Endothelial cell of umbilical vein (primary cell): ENCODE results near the gene PTGES3. TPM values are rescaled to one million over a fixed set of nuclear protein-coding genes. Genes with fewer than 3 reads are reported as not detected.

Source experiments
- BruUV-seq: library from RNA; stranded (reverse); fragments of 400-500 nt; replicated peaks from 2 replicates; lab custom pipeline; 2021; lab: Mats Ljungman, UMichigan
- CTCF ChIA-PET: fragments of 300-600, 350-600 bp; sonication (Branson Sonifier 250); formaldehyde crosslinking; loops from one replicate; lab custom pipeline; 2021; ENCODE audit warnings: antibody characterized with exemption, inconsistent platforms; lab: Charles Lee
- POLR2A ChIA-PET: fragments of 300-600, 350-600 bp; sonication (Branson Sonifier 250); formaldehyde crosslinking; loops from one replicate; lab custom pipeline; 2021; ENCODE audit warnings: antibody characterized with exemption, inconsistent platforms; lab: Charles Lee
- DNase-seq: peaks from one replicate; pipeline ENCODE4 v3.0.0-alpha.2; 2011; ENCODE audit warnings: low read depth, low spot score
- FAIRE-seq: peaks from 2 replicates; lab custom pipeline; 2011; peaks lifted over from hg19 to GRCh38; lab: Jason Lieb, UNC
- H2AFZ ChIP-seq: 2 replicates; pipeline ENCODE4 v1.6.0; 2012; ENCODE audit warnings: low read depth, low read length, control low read depth, inconsistent platforms
- H3K27ac ChIP-seq: 2 replicates; pipeline ENCODE4 v1.5.1; 2011; ENCODE audit warnings: low read depth, mild to moderate bottlenecking, control low read depth, low read length, moderate library complexity; ENCODE audit not compliant: insufficient read depth
- H3K27me3 ChIP-seq, 2 experiments: 2 replicates each; pipeline versions ENCODE4 v1.6.0 to v1.6.1; 2011; ENCODE audit warnings: low read length in 2 of 2, mixed read lengths in 1 of 2; ENCODE audit not compliant: control insufficient read depth in 2 of 2, insufficient read depth in 2 of 2
- H3K36me3 ChIP-seq, 2 experiments: 2 replicates in 1 of 2; 3 replicates in 1 of 2; pipeline ENCODE4 v1.5.1; 2011; ENCODE audit warnings: low read length in 2 of 2, mild to moderate bottlenecking in 1 of 2, moderate library complexity in 1 of 2; ENCODE audit not compliant: control insufficient read depth in 2 of 2, insufficient read depth in 2 of 2; ENCODE audit errors: extremely low read depth in 1 of 2
- H3K4me1 ChIP-seq: 3 replicates; pipeline ENCODE4 v1.5.1; 2011; ENCODE audit warnings: mild to moderate bottlenecking, low read length; ENCODE audit not compliant: control insufficient read depth, insufficient read depth; ENCODE audit errors: extremely low read depth
- H3K4me2 ChIP-seq: 2 replicates; pipeline ENCODE4 v1.6.1; 2011; ENCODE audit warnings: low read length, control low read depth, mixed read lengths; ENCODE audit not compliant: insufficient read depth
- H3K4me3 ChIP-seq, 3 experiments: fragments of 200-600 bp in 1 of 3; sonication (generic), shearing (Covaris generic) in 1 of 3; replicated peaks in 1 of 3; 2 replicates each; pipeline ENCODE4 v1.5.1; 2011 to 2016; ENCODE audit warnings: control low read depth in 3 of 3, low read length in 3 of 3, mild to moderate bottlenecking in 2 of 3, inconsistent platforms in 1 of 3, low read depth in 1 of 3, moderate library complexity in 1 of 3; ENCODE audit not compliant: insufficient read depth in 1 of 3
- H3K79me2 ChIP-seq: 2 replicates; pipeline ENCODE4 v1.6.0; 2012; ENCODE audit warnings: low read length, inconsistent platforms; ENCODE audit not compliant: control insufficient read depth, insufficient read depth
- H3K9ac ChIP-seq: replicated peaks from 2 replicates; pipeline ENCODE3; 2011; ENCODE audit warnings: low read length, control low read depth; ENCODE audit not compliant: insufficient read depth; ENCODE audit errors: extremely low read depth
- H3K9me1 ChIP-seq: replicated peaks from 3 replicates; pipeline ENCODE4 v1.6.0; 2011; ENCODE audit warnings: mild to moderate bottlenecking, low read length; ENCODE audit not compliant: control insufficient read depth, insufficient read depth; ENCODE audit errors: extremely low read depth
- H3K9me3 ChIP-seq: replicated peaks from 2 replicates; pipeline ENCODE4 v1.5.1; 2012; ENCODE audit warnings: low read length, inconsistent platforms; ENCODE audit not compliant: control insufficient read depth, insufficient read depth
- H4K20me1 ChIP-seq: replicated peaks from 2 replicates; pipeline ENCODE3; 2011; ENCODE audit warnings: mild to moderate bottlenecking, low read length; ENCODE audit not compliant: control insufficient read depth, insufficient read depth; ENCODE audit errors: extremely low read depth
- FOS ChIP-seq: IDR thresholded peaks from 2 replicates; pipeline ENCODE4 v1.6.1; 2011; ENCODE audit warnings: mild to moderate bottlenecking, low read length, moderate library complexity, borderline replicate concordance; ENCODE audit not compliant: insufficient read depth
- GATA2 ChIP-seq: IDR thresholded peaks from 2 replicates; pipeline ENCODE4 v1.7.0; 2011; ENCODE audit warnings: low read depth, mild to moderate bottlenecking, moderate library complexity, mixed read lengths, low read length; ENCODE audit not compliant: insufficient read length, insufficient read depth
- MAX ChIP-seq: IDR thresholded peaks from 2 replicates; pipeline ENCODE4 v1.6.1; 2011; ENCODE audit not compliant: insufficient read depth, insufficient read length
- MYC ChIP-seq: IDR thresholded peaks from one replicate; pipeline ENCODE4 v1.6.1; 2011; ENCODE audit warnings: mild to moderate bottlenecking, low read depth, low read length
- POLR2AphosphoS5 ChIP-seq: IDR thresholded peaks from 2 replicates; pipeline ENCODE4 v1.6.1; 2012; ENCODE audit warnings: low read depth, mild to moderate bottlenecking, control low read depth, low read length, moderate library complexity; ENCODE audit not compliant: insufficient read depth
- dilution Hi-C: fragments of 300-500 bp; cut with MboI; formaldehyde crosslinking; loops from one replicate; pipeline ENCODE4 v1.15.0; 2019; ENCODE audit warnings: low sequenced_read_pairs; ENCODE audit not compliant: extremely low pct_ligation_motif_present
- intact Hi-C: fragments of 100-400 bp; cut with micrococcal nuclease; formaldehyde crosslinking; loops from one replicate; pipeline ENCODE4 v1.10.0; 2022
- polyA plus RNA-seq, 4 experiments: library from polyadenylated mRNA; depleted of rRNA in 3 of 4; stranded (reverse) in 3 of 4; unstranded in 1 of 4; fragments of >200 nt; gene quantifications; 2 replicates each; pipeline versions ENCODE4 v1.2.1 to v1.2.3, GENCODE V29; 2011 to 2012; ENCODE audit warnings: missing spikeins in 1 of 4
- total RNA-seq: library from RNA; stranded (reverse); gene quantifications from 2 replicates; pipeline ENCODE4 v1.2.3, GENCODE V29; 2021
- TF ChIP-seq, protein P1 (sequence below), 2 donors: IDR thresholded peaks; 1 replicate in 1 of 2; 2 replicates in 1 of 2; pipeline ENCODE4 v1.5.1; 2011; ENCODE audit warnings: low read length in 2 of 2, mild to moderate bottlenecking in 2 of 2, moderate library complexity in 2 of 2, control low read depth in 1 of 2, inconsistent platforms in 1 of 2, low read depth in 1 of 2; ENCODE audit not compliant: insufficient read depth in 1 of 2; ENCODE audit errors: extremely low read depth in 1 of 2

Gene PTGES3
- total and polyA plus RNA-seq, 2 donors (not counting 3 experiments of a cell fraction or from before 2014, with no cell fraction given) = 48.5 to 278 TPM

DNA sequence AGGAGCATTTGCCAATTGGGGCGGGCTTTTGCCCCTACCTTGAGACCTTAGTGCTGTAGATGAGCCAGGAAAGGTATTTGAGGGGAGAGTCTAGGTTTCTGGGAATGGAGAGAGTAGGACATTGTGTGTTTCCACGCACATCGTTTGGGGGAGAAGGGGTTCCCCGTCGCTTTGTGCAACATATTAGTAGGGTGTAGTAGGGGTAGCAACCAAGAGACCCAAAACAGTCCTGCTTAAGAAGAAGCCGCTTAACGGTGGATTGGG, 694 bp upstream of the PTGES3 start:
- H3K4me1 ChIP-seq = peaks cover 27% of the 10 kb centered on the region
- peak overlapping the region; percentile 80 for H3K27ac ChIP-seq
- DNase-seq = no peak
- H3K4me2 ChIP-seq = peak overlapping the region; percentile 90
- H3K4me3 ChIP-seq = peak overlapping the region; percentile 3 to 69 (median 28)
- TSS peak; percentile 97 for BruUV-seq
- peak overlapping the region; percentile 79 for H3K9ac ChIP-seq
- H3K9me3 ChIP-seq = no peaks in the 10 kb centered on the region
- no peak for FAIRE-seq
- POLR2A ChIA-PET = interaction anchor here (1.0 to 1.5 kb wide), 3 partner anchors 12 to 52 kb away, joined by 3 to 5 read pairs (median 3); no protein-coding TSS in a partner anchor
- TF ChIP-seq FOS (no peak), MYC (no peak), GATA2 (no peak), POLR2AphosphoS5 (no peak), MAX (no peak)
- TF ChIP-seq, protein P1, sequence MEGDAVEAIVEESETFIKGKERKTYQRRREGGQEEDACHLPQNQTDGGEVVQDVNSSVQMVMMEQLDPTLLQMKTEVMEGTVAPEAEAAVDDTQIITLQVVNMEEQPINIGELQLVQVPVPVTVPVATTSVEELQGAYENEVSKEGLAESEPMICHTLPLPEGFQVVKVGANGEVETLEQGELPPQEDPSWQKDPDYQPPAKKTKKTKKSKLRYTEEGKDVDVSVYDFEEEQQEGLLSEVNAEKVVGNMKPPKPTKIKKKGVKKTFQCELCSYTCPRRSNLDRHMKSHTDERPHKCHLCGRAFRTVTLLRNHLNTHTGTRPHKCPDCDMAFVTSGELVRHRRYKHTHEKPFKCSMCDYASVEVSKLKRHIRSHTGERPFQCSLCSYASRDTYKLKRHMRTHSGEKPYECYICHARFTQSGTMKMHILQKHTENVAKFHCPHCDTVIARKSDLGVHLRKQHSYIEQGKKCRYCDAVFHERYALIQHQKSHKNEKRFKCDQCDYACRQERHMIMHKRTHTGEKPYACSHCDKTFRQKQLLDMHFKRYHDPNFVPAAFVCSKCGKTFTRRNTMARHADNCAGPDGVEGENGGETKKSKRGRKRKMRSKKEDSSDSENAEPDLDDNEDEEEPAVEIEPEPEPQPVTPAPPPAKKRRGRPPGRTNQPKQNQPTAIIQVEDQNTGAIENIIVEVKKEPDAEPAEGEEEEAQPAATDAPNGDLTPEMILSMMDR (IDR thresholded peaks at IDR 0.05; ENCODE audit: extremely low read depth in 1 of 2, insufficient read depth in 1 of 2, low read depth in 1 of 2, low read length in 2 of 2) = no peak
- dilution Hi-C loops = no loop called here
- H3K36me3 ChIP-seq = peaks cover 0 to 2% of the 10 kb centered on the region in 2 experiments
- intact Hi-C loops = loop anchor here (1.0 to 5.0 kb wide), 4 partner anchors 37 to 399 kb away; partner anchors contain the start of genes NAB2, NACA and PRIM1
- no peaks in the 10 kb centered on the region for H3K9me1 ChIP-seq
- H3K27me3 ChIP-seq = no peaks in the 10 kb centered on the region
- H2AFZ ChIP-seq = peak overlapping the region; percentile 19
- CTCF ChIA-PET = interaction anchor here (0.7 to 1.8 kb wide), 3 partner anchors 52 to 770 kb away, joined by 3 to 7 read pairs (median 3); partner anchors contain the start of gene GLI1
- peaks cover 42% of the 10 kb centered on the region for H3K79me2 ChIP-seq
- H4K20me1 ChIP-seq = no peaks in the 10 kb centered on the region
